HEK293T (cell line): ENCODE data around the gene LRP1B.

Experiments
- ARNT ChIP-seq: fragments of 450-650 bp; IDR thresholded peaks from 2 replicates; pipeline ENCODE4 v1.6.1; 2017; ENCODE audit warnings: mild to moderate bottlenecking
- BHLHE40 ChIP-seq: fragments of 450-650 bp; IDR thresholded peaks from 2 replicates; pipeline ENCODE4 v1.6.1; 2016; ENCODE audit warnings: mild to moderate bottlenecking, moderate library complexity, borderline replicate concordance
- CTBP1 ChIP-seq: fragments of 450-650 bp; IDR thresholded peaks from 2 replicates; pipeline ENCODE4 v1.6.1; 2016; ENCODE audit warnings: borderline replicate concordance
- ELF4 ChIP-seq: fragments of 450-650 bp; IDR thresholded peaks from 2 replicates; pipeline ENCODE4 v1.6.1; 2017; ENCODE audit warnings: antibody characterized with exemption
- FOXA1 ChIP-seq: fragments of 450-650 bp; IDR thresholded peaks from 2 replicates; pipeline ENCODE4 v1.6.1; 2016; ENCODE audit warnings: mild to moderate bottlenecking
- FOXM1 ChIP-seq: fragments of 450-650 bp; IDR thresholded peaks from 2 replicates; pipeline ENCODE4 v1.6.1; 2017; ENCODE audit warnings: mild to moderate bottlenecking, borderline replicate concordance
- SUZ12 ChIP-seq: fragments of 450-650 bp; IDR thresholded peaks from 2 replicates; pipeline ENCODE4 v1.6.1; 2016; ENCODE audit warnings: mild to moderate bottlenecking
- TARDBP ChIP-seq: fragments of 450-650 bp; IDR thresholded peaks from 2 replicates; pipeline ENCODE4 v1.6.1; 2016
- TF ChIP-seq, protein P1 (sequence below): fragments of 450-650 bp; IDR thresholded peaks from 2 replicates; pipeline ENCODE4 v1.6.1; 2016

DNA sequence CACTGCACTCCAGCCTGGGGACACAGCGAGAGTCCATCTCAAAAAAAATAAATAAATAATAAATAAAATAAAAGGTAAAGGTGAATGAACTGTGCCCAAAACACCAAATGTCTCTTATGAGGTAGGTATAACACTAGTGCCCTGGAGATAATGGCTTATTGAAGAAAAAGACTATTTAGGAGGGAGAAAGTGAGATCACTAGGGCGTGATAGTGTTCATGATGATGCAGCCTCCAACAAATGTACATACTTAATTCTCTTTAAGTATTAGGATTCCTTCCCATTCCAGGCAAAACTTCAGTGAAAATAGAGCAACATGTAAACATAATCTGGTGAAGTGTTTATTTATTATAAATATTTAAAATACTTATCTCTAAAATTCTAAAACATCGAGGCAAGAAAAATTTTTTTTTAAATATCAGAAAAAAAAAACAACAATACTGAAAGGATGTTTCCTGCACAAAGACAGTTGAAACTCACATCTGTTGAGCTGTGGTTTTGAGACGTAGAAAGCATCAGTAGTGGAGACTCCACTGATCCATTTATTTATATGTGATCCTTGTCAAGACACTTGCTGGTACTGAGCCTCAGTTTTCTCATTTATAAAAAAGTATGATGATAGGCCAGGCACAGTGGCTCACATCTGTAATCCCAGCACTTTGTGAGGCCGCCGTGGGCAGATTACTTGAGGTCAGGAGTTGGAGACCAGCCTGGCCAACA lies 183.3 kb downstream of the LRP1B start:
- TF ChIP-seq ARNT (no peak), BHLHE40 (no peak), FOXA1 (no peak), SUZ12 (no peak), FOXM1 (no peak), TARDBP (no peak), ELF4 (no peak), CTBP1 (no peak)
- TF ChIP-seq, protein P1, sequence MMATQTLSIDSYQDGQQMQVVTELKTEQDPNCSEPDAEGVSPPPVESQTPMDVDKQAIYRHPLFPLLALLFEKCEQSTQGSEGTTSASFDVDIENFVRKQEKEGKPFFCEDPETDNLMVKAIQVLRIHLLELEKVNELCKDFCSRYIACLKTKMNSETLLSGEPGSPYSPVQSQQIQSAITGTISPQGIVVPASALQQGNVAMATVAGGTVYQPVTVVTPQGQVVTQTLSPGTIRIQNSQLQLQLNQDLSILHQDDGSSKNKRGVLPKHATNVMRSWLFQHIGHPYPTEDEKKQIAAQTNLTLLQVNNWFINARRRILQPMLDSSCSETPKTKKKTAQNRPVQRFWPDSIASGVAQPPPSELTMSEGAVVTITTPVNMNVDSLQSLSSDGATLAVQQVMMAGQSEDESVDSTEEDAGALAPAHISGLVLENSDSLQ = no peak
